Superior temporal gyrus (tissue), 1 donor: ENCODE measurements around the gene CATSPER2.
"Not testable (repeated sequence)": the region's sequence is repeated elsewhere in the genome, so short reads cannot be mapped to it uniquely, and the experiment has no call there.

ENCODE experiments used
- DNase-seq: peaks from one replicate; pipeline ENCODE4 v3.0.0-alpha.2; 2016; ENCODE audit errors: extremely low spot score

Gene CATSPER2

DNA sequence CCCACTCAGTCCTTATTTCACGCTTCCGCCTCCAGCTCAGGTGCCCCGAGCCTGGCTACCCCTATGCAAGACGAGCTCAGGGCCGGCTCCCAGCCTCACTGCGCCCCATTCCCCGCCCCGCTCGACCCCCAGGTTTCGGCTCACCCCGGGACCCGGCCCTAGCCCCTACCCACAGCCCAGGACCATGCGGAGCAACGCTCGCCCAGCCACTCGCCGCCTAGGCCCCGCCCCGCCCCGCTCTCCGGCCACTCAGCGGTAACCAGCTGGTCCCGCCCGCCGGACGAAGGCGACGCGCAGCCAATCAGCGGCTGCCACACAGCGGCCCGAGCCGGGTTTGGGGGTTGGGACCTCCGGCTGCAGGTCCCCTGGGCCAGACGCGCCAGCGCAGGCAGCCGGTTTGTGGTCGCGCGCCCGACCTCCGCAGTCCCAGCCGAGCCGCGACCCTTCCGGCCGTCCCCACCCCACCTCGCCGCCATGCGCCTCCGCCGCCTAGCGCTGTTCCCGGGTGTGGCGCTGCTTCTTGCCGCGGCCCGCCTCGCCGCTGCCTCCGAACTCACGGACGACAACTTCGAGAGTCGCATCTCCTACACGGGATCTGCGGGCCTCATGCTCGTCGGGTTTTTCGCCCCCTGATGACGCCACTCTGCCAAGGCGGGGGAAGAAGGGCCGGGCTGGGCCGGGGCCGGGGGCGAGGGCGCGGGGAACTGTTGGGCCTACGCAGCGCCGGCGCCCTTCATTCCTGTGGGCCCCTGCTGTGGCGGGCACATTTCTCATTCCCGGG lies at the start of gene CATSPER2:
CATSPER2 (minus strand) TSS at position 196 of the 781 bp plus-strand sequence. CDS start 783 bp downstream, outside the sequence.
- no peak for DNase-seq

GRCh38 chr15:43693148-43694022 lies 44.7 kb upstream of the CATSPER2 start, which contains the start of gene CKMT1A:
CKMT1A (plus strand) TSS chr15:43693859; CDS start chr15:43694051, 192 bp downstream.
- DNase-seq: not testable (repeated sequence)

GRCh38 chr15:43692679-43693078 lies 44.0 kb upstream of the CATSPER2 start:
- DNase-seq: not testable (repeated sequence)

GRCh38 chr15:43689604-43690301 lies 41.1 kb upstream of the CATSPER2 start:
- DNase-seq: not testable (repeated sequence)

DNA sequence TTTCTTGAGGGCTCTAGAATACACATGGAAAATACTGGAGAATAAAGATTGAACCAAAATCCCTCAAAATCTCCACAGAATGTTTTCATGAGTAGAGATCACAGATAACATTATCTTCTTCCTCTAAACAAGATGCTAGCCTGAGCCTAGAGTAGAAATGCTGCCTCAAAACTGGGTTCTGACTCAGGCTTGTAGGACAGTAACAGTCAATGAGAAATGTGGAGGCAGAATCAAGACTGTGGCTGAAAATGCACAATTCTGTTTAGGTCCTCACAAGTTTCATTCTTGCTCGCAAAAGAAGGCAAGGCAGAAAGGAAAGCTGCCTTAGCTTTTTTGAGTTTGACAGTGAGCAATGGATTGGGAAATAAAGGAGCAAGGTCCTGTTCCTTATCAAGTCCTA lies 25.5 kb upstream of the CATSPER2 start:
- DNase-seq: not testable (repeated sequence)

DNA sequence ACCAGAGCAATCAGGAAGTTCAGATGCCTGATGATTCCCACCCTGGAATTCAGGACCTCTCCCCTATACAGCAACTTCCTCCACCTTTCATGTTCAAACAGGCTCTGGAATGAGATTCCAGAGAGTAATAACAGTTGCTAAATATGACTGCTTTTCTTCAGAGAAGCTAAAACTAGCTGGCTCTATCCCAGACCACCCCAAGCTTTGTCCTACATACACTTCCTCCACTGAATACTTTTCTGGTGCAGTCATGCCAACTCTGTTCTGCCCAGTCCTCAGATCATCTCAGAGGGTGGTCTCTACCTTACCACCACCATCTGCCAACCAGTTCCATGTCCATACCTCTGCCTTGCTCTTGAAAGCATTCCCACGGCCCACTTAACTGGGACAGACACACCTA lies 17.5 kb upstream of the CATSPER2 start:
- DNase-seq: not testable (repeated sequence)

GRCh38 chr15:43663333-43663732 lies 14.7 kb upstream of the CATSPER2 start:
- not testable (repeated sequence) for DNase-seq

GRCh38 chr15:43662293-43662692 lies 13.6 kb upstream of the CATSPER2 start:
- not testable (repeated sequence) for DNase-seq

DNA sequence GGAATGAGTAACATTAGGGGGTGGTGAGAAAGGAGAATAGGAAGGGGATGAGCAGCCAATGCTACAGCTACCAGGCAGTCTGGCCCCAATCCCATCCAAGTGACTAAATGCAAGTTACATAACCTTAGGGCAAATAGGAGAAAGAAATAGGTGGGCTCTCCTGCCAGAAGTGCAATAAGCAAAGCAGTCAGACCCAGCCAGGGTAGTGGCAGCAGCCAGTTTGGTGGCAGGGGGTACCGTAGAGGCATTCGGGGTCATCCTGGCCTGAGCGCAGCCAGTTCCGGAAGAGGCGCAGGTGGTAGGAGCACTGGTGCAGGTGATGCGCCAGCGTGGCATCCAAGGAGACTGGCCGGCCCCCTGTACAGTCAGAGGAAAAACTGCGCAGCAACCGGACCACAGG lies 11.1 kb upstream of the CATSPER2 start:
- DNase-seq: not testable (repeated sequence)

DNA sequence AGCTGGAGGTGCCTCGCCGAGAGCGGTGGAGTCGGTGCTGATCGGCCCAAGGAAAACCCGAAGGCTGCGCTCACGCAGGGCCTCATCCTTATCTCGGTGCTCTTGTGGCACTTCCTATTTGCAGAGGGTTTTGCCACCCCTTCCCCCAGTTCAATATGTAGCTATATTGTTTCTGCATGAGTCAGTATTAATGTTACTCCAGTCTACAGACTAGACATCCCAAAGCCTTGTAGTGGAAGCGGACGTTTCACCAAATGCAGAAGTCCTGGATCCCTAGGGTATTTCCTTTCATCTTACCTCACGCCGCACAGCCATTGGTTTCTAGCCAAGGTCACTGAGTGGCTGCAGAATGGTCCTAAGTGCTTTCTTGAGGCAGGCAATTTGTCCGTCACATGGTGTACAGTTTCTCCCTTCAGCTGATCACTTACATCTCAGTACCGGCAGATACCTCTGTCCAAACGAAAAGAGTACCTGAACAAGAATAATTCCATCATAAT lies 834 bp upstream of the CATSPER2 start:
- not testable (repeated sequence) for DNase-seq

DNA sequence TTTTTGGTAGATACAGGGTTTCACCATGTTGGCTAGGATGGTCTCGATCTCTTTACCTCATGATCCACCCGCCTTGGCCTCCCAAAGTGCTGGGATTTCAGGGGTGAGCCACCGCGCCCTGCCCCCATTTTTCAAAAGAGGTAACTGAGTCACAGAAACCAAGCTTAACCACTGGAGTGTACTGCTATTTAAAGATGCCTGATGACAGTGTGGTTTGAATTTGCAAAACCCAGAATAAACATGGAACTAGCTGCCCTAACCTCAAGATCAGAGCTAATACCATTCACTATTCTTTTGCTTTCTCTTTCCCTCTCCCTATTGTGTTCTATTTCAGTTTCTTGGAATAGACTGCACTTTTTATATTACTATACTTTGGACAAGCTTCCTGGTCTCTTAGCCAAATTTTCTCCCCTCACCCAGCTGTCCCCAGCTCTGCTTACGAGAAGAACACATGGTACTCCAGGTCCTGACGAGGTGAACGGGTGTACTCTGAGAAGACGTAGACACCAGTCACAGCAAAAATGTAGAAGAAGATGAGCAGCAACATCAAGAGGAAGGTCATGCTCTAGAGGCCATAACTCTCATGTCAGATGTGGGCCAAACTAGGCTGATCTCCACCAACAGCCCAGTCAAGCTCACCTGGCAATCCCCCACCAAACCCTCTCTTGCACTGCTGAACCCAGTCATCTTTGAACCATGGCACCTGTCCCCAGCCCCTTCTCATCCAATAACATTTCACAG lies 10.0 kb downstream of the CATSPER2 start:
- not testable (repeated sequence) for DNase-seq

DNA sequence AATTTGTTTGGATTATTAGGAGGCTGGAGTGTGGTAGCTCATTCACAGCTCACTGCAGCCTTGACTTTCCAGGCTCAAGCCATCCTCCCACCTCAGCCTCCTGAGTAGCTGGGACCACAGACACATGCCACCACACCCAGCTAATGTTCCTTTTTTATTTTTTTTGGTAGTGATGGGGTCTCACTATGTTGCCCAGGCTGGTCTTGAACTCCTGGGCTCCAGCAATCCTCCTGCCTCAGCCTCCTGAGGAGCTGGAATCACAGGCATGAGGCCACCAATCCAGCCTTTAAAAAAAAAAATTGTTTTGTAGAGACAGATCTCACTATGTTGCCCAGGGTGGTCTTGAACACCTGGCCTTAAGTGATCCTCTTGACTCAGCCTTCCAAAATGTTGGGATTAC lies 21.7 kb downstream of the CATSPER2 start:
- not testable (repeated sequence) for DNase-seq

- no peak for DNase-seq
These were observed 23.5 kb downstream of the CATSPER2 start for GRCh38 chr15:43625106-43625505.

DNA sequence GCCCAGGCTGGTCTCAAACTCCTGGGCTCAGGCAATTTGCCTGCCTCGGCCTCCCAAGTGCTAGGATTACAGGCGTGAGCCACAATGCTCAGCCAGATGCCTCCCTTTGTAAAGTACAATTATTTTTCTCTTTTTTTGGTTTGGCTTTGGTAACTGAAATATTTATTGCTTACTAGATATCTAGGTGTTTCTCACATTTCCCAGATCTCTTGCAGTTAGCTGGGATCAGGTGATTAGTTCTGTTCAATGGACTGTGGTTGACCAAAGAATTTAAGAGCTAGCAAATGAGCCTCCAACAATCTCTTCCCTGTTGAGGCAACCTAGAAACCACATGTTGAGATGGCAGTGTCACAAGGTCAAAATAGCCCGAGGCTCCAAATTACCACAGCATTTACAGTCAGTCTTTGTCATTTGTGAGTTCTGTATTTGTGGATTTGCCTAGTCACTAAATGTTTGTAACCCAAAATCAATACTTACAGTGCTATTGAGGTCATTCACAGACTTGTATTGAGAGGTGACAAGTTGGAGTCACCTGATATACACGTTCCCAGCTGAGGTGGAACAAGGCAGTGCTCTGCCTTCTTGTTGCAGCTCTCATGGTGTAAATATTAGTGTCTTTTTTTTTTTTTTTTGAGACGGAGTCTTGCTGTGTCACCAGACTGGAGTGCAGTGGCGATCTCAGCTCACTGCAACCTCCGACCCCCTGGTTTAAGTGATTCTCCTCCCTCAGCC lies 26.4 kb downstream of the CATSPER2 start:
- DNase-seq: not testable (repeated sequence)

- not testable (repeated sequence) for DNase-seq
These were observed 29.9 kb downstream of the CATSPER2 start, which contains the start of gene STRC for GRCh38 chr15:43618700-43619099. STRC (minus strand) TSS chr15:43618800; CDS start chr15:43618722, 78 bp downstream.

DNA sequence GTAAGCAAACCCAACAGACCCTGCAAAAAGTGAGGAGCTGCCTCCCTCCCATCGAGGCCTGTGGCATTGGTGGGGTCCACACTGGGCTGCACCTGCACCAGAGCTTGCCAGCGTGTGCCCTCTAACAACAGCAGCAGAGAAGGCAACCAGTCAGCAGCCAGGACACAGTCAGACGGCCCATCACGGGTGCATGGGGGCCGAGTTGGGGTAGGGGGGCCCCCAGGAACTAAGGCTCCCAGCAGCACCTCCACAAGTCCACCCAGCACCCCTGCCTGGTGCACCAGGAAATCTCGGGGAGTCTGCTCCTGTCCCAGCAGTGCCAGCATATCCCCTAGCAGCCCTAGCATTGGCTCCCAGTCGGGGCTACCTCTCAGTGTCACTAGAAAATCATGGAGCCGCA lies 30.9 kb downstream of the CATSPER2 start:
- not testable (repeated sequence) for DNase-seq

DNA sequence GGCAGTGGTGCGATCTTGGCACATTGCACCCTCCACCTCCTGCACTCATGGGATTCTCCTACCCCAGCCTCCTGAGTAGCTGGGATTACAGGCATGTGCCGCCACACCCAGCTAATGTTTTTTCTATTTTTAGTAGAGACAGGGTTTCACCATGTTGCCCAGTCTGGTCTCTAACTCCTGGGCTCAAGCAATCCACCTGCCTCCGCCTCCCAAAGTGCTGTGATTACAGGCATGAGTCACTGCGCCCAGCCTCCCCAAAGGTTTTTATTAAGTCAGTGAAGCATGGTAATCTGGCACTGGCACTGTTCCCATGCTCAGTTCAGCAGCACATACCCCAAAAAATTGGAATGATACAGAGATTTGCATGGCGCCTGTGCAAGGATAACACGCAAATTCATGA lies 46.4 kb downstream of the CATSPER2 start:
- not testable (repeated sequence) for DNase-seq

- DNase-seq: not testable (repeated sequence)
These were observed 48.4 kb downstream of the CATSPER2 start for GRCh38 chr15:43600200-43600599.

DNA sequence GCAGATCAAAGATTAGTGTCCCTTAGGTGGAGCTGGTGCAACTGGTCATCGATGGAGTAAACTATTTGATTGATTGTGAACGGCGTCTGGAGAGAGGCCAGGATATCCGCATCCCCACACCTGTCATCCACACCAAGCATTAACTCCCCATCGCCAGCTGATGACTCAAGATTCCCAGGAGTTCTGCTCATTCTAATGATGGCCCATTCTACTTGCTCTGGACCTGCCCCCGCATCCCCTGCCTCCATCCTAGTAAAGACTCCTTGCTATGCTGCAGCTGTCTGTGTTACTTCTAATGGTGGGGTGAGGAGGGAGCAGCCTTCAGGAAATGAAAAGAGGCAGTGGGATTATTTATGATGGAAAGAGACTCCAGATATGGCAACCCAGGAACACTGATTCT lies 49.5 kb downstream of the CATSPER2 start:
- not testable (repeated sequence) for DNase-seq
